WTC11 (cell line): ENCODE data around the gene CYP39A1. TPM values are rescaled to one million over a fixed set of nuclear protein-coding genes. Genes with fewer than 3 reads are reported as not detected.

Experiments
- ATAC-seq: fragments of 200-7000 bp; cut with Tn5 transposase; 2 replicates; pipeline ENCODE4 v1.10.0; 2021; ENCODE audit warnings: mild to moderate bottlenecking, moderate library complexity
- CTCF ChIA-PET: fragments of 300-600 bp; sonication (Branson Sonifier 250); formaldehyde crosslinking; loops from one replicate; lab custom pipeline; 2021; ENCODE audit warnings: antibody characterized with exemption; lab: Charles Lee
- POLR2A ChIA-PET: fragments of 350-600 bp; sonication (Branson Sonifier 250); formaldehyde crosslinking; loops from one replicate; lab custom pipeline; 2021; ENCODE audit warnings: antibody characterized with exemption; lab: Charles Lee
- DNase-seq: peaks from one replicate; pipeline ENCODE4 v3.0.0; 2021; ENCODE audit warnings: low spot score
- H3K27ac Mint-ChIP-seq: 2 replicates; pipeline ENCODE4 v1.8.0; 2021; ENCODE audit warnings: mixed read lengths
- H3K27me3 Mint-ChIP-seq: 2 replicates; pipeline ENCODE4 v1.8.0; 2021; ENCODE audit warnings: low read depth, mild to moderate bottlenecking, moderate library complexity, mixed read lengths
- H3K36me3 Mint-ChIP-seq: 2 replicates; pipeline ENCODE4 v1.8.0; 2021; ENCODE audit warnings: mixed read lengths
- H3K4me1 Mint-ChIP-seq: 2 replicates; pipeline ENCODE4 v1.8.0; 2022; ENCODE audit warnings: mixed read lengths
- H3K4me3 Mint-ChIP-seq: 2 replicates; pipeline ENCODE4 v1.8.0; 2021; ENCODE audit warnings: mild to moderate bottlenecking, moderate library complexity, mixed read lengths
- H3K9me3 Mint-ChIP-seq: 2 replicates; pipeline ENCODE4 v1.8.0; 2021; ENCODE audit warnings: mixed read lengths
- ATF1 ChIP-seq: sonication (generic); formaldehyde crosslinking; IDR thresholded peaks from 2 replicates; pipeline ENCODE4 v1.8.1; 2023; ENCODE audit warnings: mild to moderate bottlenecking, moderate library complexity, missing genetic modification reagents
- CREB1 ChIP-seq: sonication (generic); formaldehyde crosslinking; IDR thresholded peaks from 2 replicates; pipeline ENCODE4 v1.8.0; 2023; ENCODE audit warnings: mild to moderate bottlenecking, missing genetic modification reagents
- CREM ChIP-seq: sonication (generic); formaldehyde crosslinking; IDR thresholded peaks from 2 replicates; pipeline ENCODE4 v1.8.1; 2022; ENCODE audit warnings: mild to moderate bottlenecking, missing genetic modification reagents, moderate library complexity
- GABPB1 ChIP-seq: sonication (generic); formaldehyde crosslinking; IDR thresholded peaks from 2 replicates; pipeline ENCODE4 v1.8.1; 2023; ENCODE audit warnings: mild to moderate bottlenecking, missing genetic modification reagents
- GTF2I ChIP-seq: fragments of 250-450 bp; sonication (Bioruptor Pico); conservative IDR thresholded peaks from 2 replicates; pipeline ENCODE4 v1.4.0; 2021; ENCODE audit warnings: mild to moderate bottlenecking
- IRF2 ChIP-seq: sonication (generic); formaldehyde crosslinking; IDR thresholded peaks from 2 replicates; pipeline ENCODE4 v1.8.0; 2022; ENCODE audit warnings: low read depth, missing genetic modification reagents, borderline replicate concordance
- NFATC4 ChIP-seq: fragments of 250-450 bp; sonication (Bioruptor Pico); IDR thresholded peaks from 2 replicates; pipeline ENCODE4 v1.9.0; 2021; ENCODE audit warnings: mild to moderate bottlenecking
- NR3C1 ChIP-seq: sonication (generic); formaldehyde crosslinking; conservative IDR thresholded peaks from 2 replicates; pipeline ENCODE4 v1.8.1; 2023; ENCODE audit warnings: low read depth, mild to moderate bottlenecking, missing genetic modification reagents
- SOX15 ChIP-seq: fragments of 250-450 bp; sonication (Bioruptor Pico); IDR thresholded peaks from 2 replicates; pipeline ENCODE4 v1.9.0; 2021; ENCODE audit warnings: mild to moderate bottlenecking
- TCF7 ChIP-seq: sonication (generic); formaldehyde crosslinking; IDR thresholded peaks from 2 replicates; pipeline ENCODE4 v1.8.0; 2022; ENCODE audit warnings: mild to moderate bottlenecking, low read depth, missing genetic modification reagents, moderate library complexity
- TEAD1 ChIP-seq: sonication (generic); formaldehyde crosslinking; IDR thresholded peaks from 2 replicates; pipeline ENCODE4 v1.8.0; 2022; ENCODE audit warnings: mild to moderate bottlenecking, missing genetic modification reagents
- TEAD4 ChIP-seq: sonication (generic); formaldehyde crosslinking; IDR thresholded peaks from 2 replicates; pipeline ENCODE4 v1.8.0; 2022; ENCODE audit warnings: mild to moderate bottlenecking, missing genetic modification reagents
- ZNF121 ChIP-seq: sonication (generic); formaldehyde crosslinking; IDR thresholded peaks from 2 replicates; pipeline ENCODE4 v1.8.0; 2023; ENCODE audit warnings: missing genetic modification reagents
- ZNF263 ChIP-seq: sonication (generic); formaldehyde crosslinking; IDR thresholded peaks from 2 replicates; pipeline ENCODE4 v1.8.1; 2022; ENCODE audit warnings: low read depth, mild to moderate bottlenecking, moderate library complexity, missing genetic modification reagents
- ZNF396 ChIP-seq: fragments of 250-450 bp; sonication (Bioruptor Pico); IDR thresholded peaks from 2 replicates; pipeline ENCODE4 v1.8.0; 2021; ENCODE audit warnings: mild to moderate bottlenecking, moderate library complexity, borderline replicate concordance
- total RNA-seq: library from RNA; stranded (reverse); gene quantifications from 3 replicates; pipeline ENCODE4 v1.2.3, GENCODE V29; 2021
- TF ChIP-seq, protein P1 (sequence below): sonication (generic); formaldehyde crosslinking; IDR thresholded peaks from 2 replicates; pipeline ENCODE4 v1.8.0; 2023; ENCODE audit warnings: mild to moderate bottlenecking, missing genetic modification reagents
- TF ChIP-seq, protein P2 (sequence below): sonication (generic); formaldehyde crosslinking; IDR thresholded peaks from 2 replicates; pipeline ENCODE4 v1.8.0; 2022; ENCODE audit warnings: mild to moderate bottlenecking, missing genetic modification reagents
- TF ChIP-seq, protein P3 (sequence below): fragments of 250-450 bp; sonication (Bioruptor Pico); IDR thresholded peaks from 2 replicates; pipeline ENCODE4 v1.9.0; 2021; ENCODE audit warnings: mild to moderate bottlenecking
- TF ChIP-seq, protein P4 (sequence below): sonication (generic); formaldehyde crosslinking; IDR thresholded peaks from 2 replicates; pipeline ENCODE4 v1.8.1; 2023; ENCODE audit warnings: mild to moderate bottlenecking, missing genetic modification reagents, moderate library complexity
- TF ChIP-seq, protein P5 (sequence below): sonication (generic); formaldehyde crosslinking; IDR thresholded peaks from 2 replicates; pipeline ENCODE4 v1.8.0; 2022; ENCODE audit warnings: mild to moderate bottlenecking, missing genetic modification reagents
- TF ChIP-seq, protein P6 (sequence below): fragments of 250-450 bp; sonication (Bioruptor Pico); IDR thresholded peaks from 2 replicates; pipeline ENCODE4 v1.9.0; 2021; ENCODE audit warnings: mild to moderate bottlenecking
- TF ChIP-seq, protein P7 (sequence below): fragments of 200-600 bp; IDR thresholded peaks from 2 replicates; pipeline ENCODE4 v1.8.0; 2022; ENCODE audit warnings: antibody characterized with exemption

Gene CYP39A1
- total RNA-seq, 1 experiment from 2014 or later: 1.6 TPM

DNA sequence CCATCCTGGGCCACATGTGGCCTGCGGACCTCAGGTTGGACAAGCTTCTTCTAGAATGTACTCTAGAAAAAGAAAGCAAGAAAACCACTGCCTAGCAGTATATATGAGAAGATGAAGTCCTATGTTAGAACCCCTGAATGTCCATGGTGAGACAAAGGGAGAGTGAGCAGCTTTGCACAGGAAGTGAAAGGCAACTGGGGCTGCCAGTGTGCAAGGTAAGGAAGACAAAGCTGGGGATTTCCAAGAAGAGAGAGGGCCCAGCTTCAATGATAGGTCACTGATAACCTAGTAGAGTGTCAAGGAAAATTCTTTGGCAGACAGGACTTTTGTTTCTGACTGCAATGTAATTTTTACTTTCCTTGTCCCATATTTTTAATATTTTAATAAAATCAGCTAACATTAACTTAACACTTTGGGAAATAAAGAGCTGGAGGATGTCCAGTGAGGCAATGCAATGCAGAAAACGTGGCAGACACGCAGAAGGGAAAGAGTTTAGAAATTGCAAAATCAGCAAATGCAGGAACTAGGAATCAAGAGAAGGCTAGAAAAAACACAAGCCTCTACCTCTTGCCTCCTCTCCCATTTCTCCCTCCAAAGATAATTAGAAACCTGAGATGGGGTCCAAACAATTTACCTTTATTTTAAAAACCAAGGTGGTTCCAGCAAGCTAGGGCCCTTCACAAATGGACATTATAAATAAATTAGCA is 47.4 kb downstream of the CYP39A1 start:
- CTCF ChIA-PET: no interaction called here
- no peak for DNase-seq
- ATAC-seq: no peak
- POLR2A ChIA-PET: interaction anchor here (0.6 kb wide), 1 partner anchor 373 kb away, joined by 3 read pairs; no protein-coding TSS in a partner anchor
- TF ChIP-seq, protein P1, sequence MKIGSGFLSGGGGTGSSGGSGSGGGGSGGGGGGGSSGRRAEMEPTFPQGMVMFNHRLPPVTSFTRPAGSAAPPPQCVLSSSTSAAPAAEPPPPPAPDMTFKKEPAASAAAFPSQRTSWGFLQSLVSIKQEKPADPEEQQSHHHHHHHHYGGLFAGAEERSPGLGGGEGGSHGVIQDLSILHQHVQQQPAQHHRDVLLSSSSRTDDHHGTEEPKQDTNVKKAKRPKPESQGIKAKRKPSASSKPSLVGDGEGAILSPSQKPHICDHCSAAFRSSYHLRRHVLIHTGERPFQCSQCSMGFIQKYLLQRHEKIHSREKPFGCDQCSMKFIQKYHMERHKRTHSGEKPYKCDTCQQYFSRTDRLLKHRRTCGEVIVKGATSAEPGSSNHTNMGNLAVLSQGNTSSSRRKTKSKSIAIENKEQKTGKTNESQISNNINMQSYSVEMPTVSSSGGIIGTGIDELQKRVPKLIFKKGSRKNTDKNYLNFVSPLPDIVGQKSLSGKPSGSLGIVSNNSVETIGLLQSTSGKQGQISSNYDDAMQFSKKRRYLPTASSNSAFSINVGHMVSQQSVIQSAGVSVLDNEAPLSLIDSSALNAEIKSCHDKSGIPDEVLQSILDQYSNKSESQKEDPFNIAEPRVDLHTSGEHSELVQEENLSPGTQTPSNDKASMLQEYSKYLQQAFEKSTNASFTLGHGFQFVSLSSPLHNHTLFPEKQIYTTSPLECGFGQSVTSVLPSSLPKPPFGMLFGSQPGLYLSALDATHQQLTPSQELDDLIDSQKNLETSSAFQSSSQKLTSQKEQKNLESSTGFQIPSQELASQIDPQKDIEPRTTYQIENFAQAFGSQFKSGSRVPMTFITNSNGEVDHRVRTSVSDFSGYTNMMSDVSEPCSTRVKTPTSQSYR: no peak
- TF ChIP-seq ATF1 (CRISPR knock-in tag): no peak
- no peak for TF ChIP-seq CREM
- TF ChIP-seq, protein P2, sequence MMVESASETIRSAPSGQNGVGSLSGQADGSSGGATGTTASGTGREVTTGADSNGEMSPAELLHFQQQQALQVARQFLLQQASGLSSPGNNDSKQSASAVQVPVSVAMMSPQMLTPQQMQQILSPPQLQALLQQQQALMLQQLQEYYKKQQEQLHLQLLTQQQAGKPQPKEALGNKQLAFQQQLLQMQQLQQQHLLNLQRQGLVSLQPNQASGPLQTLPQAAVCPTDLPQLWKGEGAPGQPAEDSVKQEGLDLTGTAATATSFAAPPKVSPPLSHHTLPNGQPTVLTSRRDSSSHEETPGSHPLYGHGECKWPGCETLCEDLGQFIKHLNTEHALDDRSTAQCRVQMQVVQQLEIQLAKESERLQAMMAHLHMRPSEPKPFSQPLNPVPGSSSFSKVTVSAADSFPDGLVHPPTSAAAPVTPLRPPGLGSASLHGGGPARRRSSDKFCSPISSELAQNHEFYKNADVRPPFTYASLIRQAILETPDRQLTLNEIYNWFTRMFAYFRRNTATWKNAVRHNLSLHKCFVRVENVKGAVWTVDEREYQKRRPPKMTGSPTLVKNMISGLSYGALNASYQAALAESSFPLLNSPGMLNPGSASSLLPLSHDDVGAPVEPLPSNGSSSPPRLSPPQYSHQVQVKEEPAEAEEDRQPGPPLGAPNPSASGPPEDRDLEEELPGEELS (CRISPR knock-in tag): no peak
- TF ChIP-seq, protein P3, sequence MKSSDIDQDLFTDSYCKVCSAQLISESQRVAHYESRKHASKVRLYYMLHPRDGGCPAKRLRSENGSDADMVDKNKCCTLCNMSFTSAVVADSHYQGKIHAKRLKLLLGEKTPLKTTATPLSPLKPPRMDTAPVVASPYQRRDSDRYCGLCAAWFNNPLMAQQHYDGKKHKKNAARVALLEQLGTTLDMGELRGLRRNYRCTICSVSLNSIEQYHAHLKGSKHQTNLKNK (CRISPR knock-in tag): no peak
- no peak for TF ChIP-seq CREB1
- TF ChIP-seq, protein P4, sequence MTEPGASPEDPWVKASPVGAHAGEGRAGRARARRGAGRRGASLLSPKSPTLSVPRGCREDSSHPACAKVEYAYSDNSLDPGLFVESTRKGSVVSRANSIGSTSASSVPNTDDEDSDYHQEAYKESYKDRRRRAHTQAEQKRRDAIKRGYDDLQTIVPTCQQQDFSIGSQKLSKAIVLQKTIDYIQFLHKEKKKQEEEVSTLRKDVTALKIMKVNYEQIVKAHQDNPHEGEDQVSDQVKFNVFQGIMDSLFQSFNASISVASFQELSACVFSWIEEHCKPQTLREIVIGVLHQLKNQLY (CRISPR knock-in tag): no peak
- TF ChIP-seq GTF2I: no peak
- TF ChIP-seq, protein P5, sequence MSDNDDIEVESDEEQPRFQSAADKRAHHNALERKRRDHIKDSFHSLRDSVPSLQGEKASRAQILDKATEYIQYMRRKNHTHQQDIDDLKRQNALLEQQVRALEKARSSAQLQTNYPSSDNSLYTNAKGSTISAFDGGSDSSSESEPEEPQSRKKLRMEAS (CRISPR knock-in tag): no peak
- TF ChIP-seq SOX15 (CRISPR knock-in tag): no peak
- TF ChIP-seq TEAD1 (CRISPR knock-in tag): no peak
- TF ChIP-seq TCF7 (CRISPR knock-in tag): no peak
- TF ChIP-seq ZNF121 (CRISPR knock-in tag): no peak
- TF ChIP-seq ZNF396 (CRISPR knock-in tag): no peak
- TF ChIP-seq NR3C1: no peak
- Mint-ChIP-seq H3K27ac (no peak overlapping the region), H3K4me3 (no peak overlapping the region), H3K36me3 (no peaks in the 10 kb centered on the region), H3K4me1 (peaks cover 4% of the 10 kb centered on the region), H3K27me3 (no peaks in the 10 kb centered on the region; the same call in 1 of the 2 replicates), H3K9me3 (peaks cover 3% of the 10 kb centered on the region; the same call in 1 of the 2 replicates)

DNA sequence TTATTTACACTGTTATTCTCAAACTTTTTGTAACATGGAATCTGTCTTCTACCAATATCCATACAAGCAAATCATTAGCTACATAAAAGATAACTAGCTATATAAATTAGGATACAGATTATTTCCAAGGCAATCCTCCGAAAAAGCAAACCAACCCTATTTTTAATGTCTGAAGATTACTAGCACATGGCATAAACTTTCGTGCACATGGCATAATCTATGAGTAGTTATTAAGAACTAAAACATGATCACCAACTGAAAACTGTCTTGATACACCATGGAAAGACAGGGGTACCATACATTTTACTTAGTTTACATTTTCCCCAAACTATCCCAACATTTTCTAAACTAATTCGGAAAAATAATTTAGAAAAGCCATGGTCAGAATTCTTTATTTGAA is 54.4 kb downstream of the CYP39A1 start:
- H3K9me3 Mint-ChIP-seq: peaks cover 18% of the 10 kb centered on the region
- POLR2A ChIA-PET: no interaction called here
- H3K27ac Mint-ChIP-seq: no peak overlapping the region
- peaks cover under 1% of the 10 kb centered on the region for H3K4me1 Mint-ChIP-seq
- H3K27me3 Mint-ChIP-seq: no peaks in the 10 kb centered on the region
- no peaks in the 10 kb centered on the region for H3K36me3 Mint-ChIP-seq
- DNase-seq (no peak), ATAC-seq (no peak)
- no peak overlapping the region for H3K4me3 Mint-ChIP-seq
- CTCF ChIA-PET: no interaction called here
- no peak for TF ChIP-seq TEAD4 (CRISPR knock-in tag)
- TF ChIP-seq, protein P3 (CRISPR knock-in tag): no peak
- TF ChIP-seq, protein P6, sequence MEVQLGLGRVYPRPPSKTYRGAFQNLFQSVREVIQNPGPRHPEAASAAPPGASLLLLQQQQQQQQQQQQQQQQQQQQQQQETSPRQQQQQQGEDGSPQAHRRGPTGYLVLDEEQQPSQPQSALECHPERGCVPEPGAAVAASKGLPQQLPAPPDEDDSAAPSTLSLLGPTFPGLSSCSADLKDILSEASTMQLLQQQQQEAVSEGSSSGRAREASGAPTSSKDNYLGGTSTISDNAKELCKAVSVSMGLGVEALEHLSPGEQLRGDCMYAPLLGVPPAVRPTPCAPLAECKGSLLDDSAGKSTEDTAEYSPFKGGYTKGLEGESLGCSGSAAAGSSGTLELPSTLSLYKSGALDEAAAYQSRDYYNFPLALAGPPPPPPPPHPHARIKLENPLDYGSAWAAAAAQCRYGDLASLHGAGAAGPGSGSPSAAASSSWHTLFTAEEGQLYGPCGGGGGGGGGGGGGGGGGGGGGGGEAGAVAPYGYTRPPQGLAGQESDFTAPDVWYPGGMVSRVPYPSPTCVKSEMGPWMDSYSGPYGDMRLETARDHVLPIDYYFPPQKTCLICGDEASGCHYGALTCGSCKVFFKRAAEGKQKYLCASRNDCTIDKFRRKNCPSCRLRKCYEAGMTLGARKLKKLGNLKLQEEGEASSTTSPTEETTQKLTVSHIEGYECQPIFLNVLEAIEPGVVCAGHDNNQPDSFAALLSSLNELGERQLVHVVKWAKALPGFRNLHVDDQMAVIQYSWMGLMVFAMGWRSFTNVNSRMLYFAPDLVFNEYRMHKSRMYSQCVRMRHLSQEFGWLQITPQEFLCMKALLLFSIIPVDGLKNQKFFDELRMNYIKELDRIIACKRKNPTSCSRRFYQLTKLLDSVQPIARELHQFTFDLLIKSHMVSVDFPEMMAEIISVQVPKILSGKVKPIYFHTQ (CRISPR knock-in tag): no peak
- no peak for TF ChIP-seq IRF2 (CRISPR knock-in tag)
- TF ChIP-seq NFATC4 (CRISPR knock-in tag): no peak
- no peak for TF ChIP-seq ATF1 (CRISPR knock-in tag)
- TF ChIP-seq TEAD1 (CRISPR knock-in tag): no peak
- TF ChIP-seq, protein P4 (CRISPR knock-in tag): no peak
- no peak for TF ChIP-seq ZNF263 (CRISPR knock-in tag)
- TF ChIP-seq GABPB1 (CRISPR knock-in tag): no peak
- TF ChIP-seq CREM: no peak
- TF ChIP-seq, protein P7, sequence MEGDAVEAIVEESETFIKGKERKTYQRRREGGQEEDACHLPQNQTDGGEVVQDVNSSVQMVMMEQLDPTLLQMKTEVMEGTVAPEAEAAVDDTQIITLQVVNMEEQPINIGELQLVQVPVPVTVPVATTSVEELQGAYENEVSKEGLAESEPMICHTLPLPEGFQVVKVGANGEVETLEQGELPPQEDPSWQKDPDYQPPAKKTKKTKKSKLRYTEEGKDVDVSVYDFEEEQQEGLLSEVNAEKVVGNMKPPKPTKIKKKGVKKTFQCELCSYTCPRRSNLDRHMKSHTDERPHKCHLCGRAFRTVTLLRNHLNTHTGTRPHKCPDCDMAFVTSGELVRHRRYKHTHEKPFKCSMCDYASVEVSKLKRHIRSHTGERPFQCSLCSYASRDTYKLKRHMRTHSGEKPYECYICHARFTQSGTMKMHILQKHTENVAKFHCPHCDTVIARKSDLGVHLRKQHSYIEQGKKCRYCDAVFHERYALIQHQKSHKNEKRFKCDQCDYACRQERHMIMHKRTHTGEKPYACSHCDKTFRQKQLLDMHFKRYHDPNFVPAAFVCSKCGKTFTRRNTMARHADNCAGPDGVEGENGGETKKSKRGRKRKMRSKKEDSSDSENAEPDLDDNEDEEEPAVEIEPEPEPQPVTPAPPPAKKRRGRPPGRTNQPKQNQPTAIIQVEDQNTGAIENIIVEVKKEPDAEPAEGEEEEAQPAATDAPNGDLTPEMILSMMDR: no peak
- TF ChIP-seq, protein P5 (CRISPR knock-in tag): no peak
